Fibroblast of pulmonary artery (primary cell): Measurements from ENCODE around the gene DHRSX.
A peak's percentile ranks its signal among the peaks of the same experiment; 100 is the strongest.

Source experiments
- DNase-seq: peaks from one replicate; pipeline ENCODE4 v3.0.0-alpha.2; 2010; ENCODE audit warnings: low read depth
- H3K4me3 ChIP-seq: replicated peaks from 2 replicates; pipeline ENCODE4 v1.5.1; 2011; ENCODE audit warnings: low read depth, mild to moderate bottlenecking, control low read depth, low read length, moderate library complexity
- CTCF ChIP-seq: IDR thresholded peaks from 2 replicates; pipeline ENCODE4 v1.5.1; 2011; ENCODE audit warnings: mild to moderate bottlenecking, control low read depth, low read length, inconsistent platforms; ENCODE audit errors: missing control alignments

DHRSX gene

GRCh38 chrX:2488621-2489285 lies 12.0 kb downstream of the DHRSX start:
- no peak for DNase-seq
- H3K4me3 ChIP-seq = no peak overlapping the region
- no peak for TF ChIP-seq CTCF

- DNase-seq = no peak
- TF ChIP-seq CTCF = no peak
- H3K4me3 ChIP-seq = no peak overlapping the region
Observed at GRCh38 chrX:2487366-2487765, 13.4 kb downstream of the DHRSX start.

GRCh38 chrX:2486476-2487133 lies 14.2 kb downstream of the DHRSX start:
- no peak for DNase-seq
- no peak overlapping the region for H3K4me3 ChIP-seq
- no peak for TF ChIP-seq CTCF

GRCh38 chrX:2485789-2486345 lies 14.9 kb downstream of the DHRSX start:
- TF ChIP-seq CTCF = no peak
- no peak overlapping the region for H3K4me3 ChIP-seq
- no peak for DNase-seq

- peak; percentile 61 for DNase-seq
- TF ChIP-seq CTCF = no peak
- H3K4me3 ChIP-seq = peak overlapping the region; percentile 30
Observed at GRCh38 chrX:2484721-2485648, 15.8 kb downstream of the DHRSX start.

- peak overlapping the region; percentile 30 for H3K4me3 ChIP-seq
- DNase-seq = peak; percentile 28
- TF ChIP-seq CTCF = no peak
Observed at GRCh38 chrX:2484256-2484655, 16.5 kb downstream of the DHRSX start.
